Neural cell (in vitro differentiated cells): ENCODE results near the gene LDB2. TPM values are rescaled to one million over a fixed set of nuclear protein-coding genes. Genes with fewer than 3 reads are reported as not detected.

Experiments
- H2AFZ ChIP-seq: fragments of 200-600, 300-800 bp; sonication (generic), shearing (Covaris generic); 2 replicates; pipeline ENCODE4 v1.6.0; 2014; ENCODE audit warnings: low read depth, mild to moderate bottlenecking, antibody characterized with exemption, low read length, moderate library complexity
- H3F3A ChIP-seq: fragments of 200-600 bp; shearing (Covaris generic); 2 replicates; pipeline ENCODE4 v1.6.1; 2016; ENCODE audit warnings: mild to moderate bottlenecking, moderate library complexity, mixed read lengths, antibody characterized with exemption, low read length; ENCODE audit not compliant: insufficient read depth, poor library complexity, severe bottlenecking
- H3K27ac ChIP-seq: fragments of 200-600, 300-800 bp; sonication (generic), shearing (Covaris generic); 2 replicates; pipeline ENCODE4 v1.5.1; 2014; ENCODE audit warnings: mild to moderate bottlenecking, low read length, moderate library complexity
- H3K27me3 ChIP-seq: fragments of 300-800, 200-600 bp; sonication (generic), shearing (Covaris generic); 2 replicates; pipeline ENCODE4 v1.6.0; 2014; ENCODE audit warnings: mild to moderate bottlenecking, low read depth, low read length, moderate library complexity; ENCODE audit not compliant: insufficient read depth
- H3K36me3 ChIP-seq: fragments of 300-800, 200-600 bp; sonication (generic), shearing (Covaris generic); 2 replicates; pipeline ENCODE4 v1.5.1; 2014; ENCODE audit warnings: mild to moderate bottlenecking, antibody characterized with exemption, low read length, moderate library complexity; ENCODE audit not compliant: insufficient read depth
- H3K4me2 ChIP-seq: fragments of 300-800, 200-600 bp; sonication (generic), shearing (Covaris generic); 2 replicates; pipeline ENCODE4 v1.6.0; 2014; ENCODE audit warnings: mild to moderate bottlenecking, low read length
- H3K4me3 ChIP-seq: fragments of 300-800, 200-600 bp; sonication (generic), shearing (Covaris generic); 2 replicates; pipeline ENCODE4 v1.5.1; 2014; ENCODE audit warnings: mild to moderate bottlenecking, low read length, moderate library complexity
- H3K79me2 ChIP-seq: fragments of 200-600 bp; shearing (Covaris generic); replicated peaks from 2 replicates; pipeline ENCODE4 v1.6.0; 2014; ENCODE audit warnings: mild to moderate bottlenecking, low read length, moderate library complexity; ENCODE audit not compliant: insufficient read depth
- H3K9ac ChIP-seq: fragments of 300-800, 200-600 bp; sonication (generic), shearing (Covaris generic); 2 replicates; pipeline ENCODE4 v1.6.1; 2016; ENCODE audit warnings: mild to moderate bottlenecking, low read length, mixed read lengths
- H3K9me2 ChIP-seq: fragments of 200-600 bp; shearing (Covaris generic); 2 replicates; pipeline ENCODE4 v1.6.1; 2016; ENCODE audit warnings: mild to moderate bottlenecking, low read length, mixed read lengths; ENCODE audit not compliant: insufficient read depth
- H3K9me3 ChIP-seq: fragments of 200-600, 300-800 bp; sonication (generic), shearing (Covaris generic); 2 replicates; pipeline ENCODE4 v1.6.1; 2016; ENCODE audit warnings: mild to moderate bottlenecking, mixed run types, low read length, moderate library complexity, mixed read lengths
- H4K20me1 ChIP-seq: fragments of 200-600 bp; shearing (Covaris generic); 2 replicates; pipeline ENCODE4 v1.6.1; 2016; ENCODE audit warnings: mild to moderate bottlenecking, mixed run types; ENCODE audit not compliant: insufficient read depth
- CTCF ChIP-seq: fragments of 450-650 bp; IDR thresholded peaks from 2 replicates; pipeline ENCODE4 v1.5.1; 2014; ENCODE audit warnings: antibody characterized with exemption, mild to moderate bottlenecking, moderate library complexity; ENCODE audit not compliant: poor library complexity, severe bottlenecking
- EP300 ChIP-seq: fragments of 450-650 bp; conservative IDR thresholded peaks from 2 replicates; pipeline ENCODE4 v1.6.1; 2014; ENCODE audit warnings: antibody characterized with exemption, mild to moderate bottlenecking, moderate library complexity; ENCODE audit not compliant: poor library complexity, severe bottlenecking
- EZH2 ChIP-seq: fragments of 200-600, 300-800 bp; shearing (Covaris generic), sonication (generic); IDR thresholded peaks from 2 replicates; pipeline ENCODE4 v1.6.1; 2014; ENCODE audit warnings: antibody characterized with exemption, low read length, borderline replicate concordance, mild to moderate bottlenecking; ENCODE audit not compliant: insufficient read depth, poor library complexity, severe bottlenecking
- MXI1 ChIP-seq: fragments of 450-650 bp; conservative IDR thresholded peaks from 2 replicates; pipeline ENCODE4 v1.6.1; 2014; ENCODE audit warnings: antibody characterized with exemption, mild to moderate bottlenecking; ENCODE audit not compliant: poor library complexity, severe bottlenecking
- POLR2AphosphoS5 ChIP-seq: IDR thresholded peaks from 2 replicates; pipeline ENCODE4 v1.6.1; 2012
- RAD21 ChIP-seq: fragments of 450-650 bp; conservative IDR thresholded peaks from 2 replicates; pipeline ENCODE4 v1.6.1; 2014; ENCODE audit warnings: antibody characterized with exemption, mild to moderate bottlenecking, moderate library complexity
- SMC3 ChIP-seq: fragments of 450-650 bp; conservative IDR thresholded peaks from 2 replicates; pipeline ENCODE4 v1.6.1; 2014; ENCODE audit warnings: antibody characterized with exemption, mild to moderate bottlenecking, moderate library complexity; ENCODE audit not compliant: poor library complexity
- TAF1 ChIP-seq: IDR thresholded peaks from 2 replicates; pipeline ENCODE4 v1.6.1; 2012; ENCODE audit warnings: low read depth
- polyA plus RNA-seq: library from polyadenylated mRNA; depleted of rRNA; stranded (reverse); fragments of >200 nt; gene quantifications from 2 replicates; pipeline ENCODE4 v1.2.3, GENCODE V29; 2014
- TF ChIP-seq, protein P1 (sequence below): IDR thresholded peaks from 2 replicates; pipeline ENCODE4 v1.6.1; 2012; ENCODE audit warnings: borderline replicate concordance

LDB2 gene
- polyA plus RNA-seq, 1 donor from 2014 or later, result 58.9 TPM

GRCh38 chr4:16503421-16504100 lies 394.9 kb downstream of the LDB2 start:
- Histone ChIP-seq H3K9me2 (no peaks in the 10 kb centered on the region), H3K9me3 (no peaks in the 10 kb centered on the region), H3K4me3 (no peak overlapping the region), H3K27ac (no peak overlapping the region), H3F3A (no peaks in the 10 kb centered on the region), H3K9ac (no peak overlapping the region), H3K79me2 (no peaks in the 10 kb centered on the region), H4K20me1 (no peaks in the 10 kb centered on the region), H3K36me3 (no peaks in the 10 kb centered on the region), H3K4me2 (no peak overlapping the region), H2AFZ (no peak overlapping the region), H3K27me3 (no peaks in the 10 kb centered on the region)
- no peak for TF ChIP-seq MXI1
- TF ChIP-seq RAD21, result no peak
- TF ChIP-seq, protein P1, sequence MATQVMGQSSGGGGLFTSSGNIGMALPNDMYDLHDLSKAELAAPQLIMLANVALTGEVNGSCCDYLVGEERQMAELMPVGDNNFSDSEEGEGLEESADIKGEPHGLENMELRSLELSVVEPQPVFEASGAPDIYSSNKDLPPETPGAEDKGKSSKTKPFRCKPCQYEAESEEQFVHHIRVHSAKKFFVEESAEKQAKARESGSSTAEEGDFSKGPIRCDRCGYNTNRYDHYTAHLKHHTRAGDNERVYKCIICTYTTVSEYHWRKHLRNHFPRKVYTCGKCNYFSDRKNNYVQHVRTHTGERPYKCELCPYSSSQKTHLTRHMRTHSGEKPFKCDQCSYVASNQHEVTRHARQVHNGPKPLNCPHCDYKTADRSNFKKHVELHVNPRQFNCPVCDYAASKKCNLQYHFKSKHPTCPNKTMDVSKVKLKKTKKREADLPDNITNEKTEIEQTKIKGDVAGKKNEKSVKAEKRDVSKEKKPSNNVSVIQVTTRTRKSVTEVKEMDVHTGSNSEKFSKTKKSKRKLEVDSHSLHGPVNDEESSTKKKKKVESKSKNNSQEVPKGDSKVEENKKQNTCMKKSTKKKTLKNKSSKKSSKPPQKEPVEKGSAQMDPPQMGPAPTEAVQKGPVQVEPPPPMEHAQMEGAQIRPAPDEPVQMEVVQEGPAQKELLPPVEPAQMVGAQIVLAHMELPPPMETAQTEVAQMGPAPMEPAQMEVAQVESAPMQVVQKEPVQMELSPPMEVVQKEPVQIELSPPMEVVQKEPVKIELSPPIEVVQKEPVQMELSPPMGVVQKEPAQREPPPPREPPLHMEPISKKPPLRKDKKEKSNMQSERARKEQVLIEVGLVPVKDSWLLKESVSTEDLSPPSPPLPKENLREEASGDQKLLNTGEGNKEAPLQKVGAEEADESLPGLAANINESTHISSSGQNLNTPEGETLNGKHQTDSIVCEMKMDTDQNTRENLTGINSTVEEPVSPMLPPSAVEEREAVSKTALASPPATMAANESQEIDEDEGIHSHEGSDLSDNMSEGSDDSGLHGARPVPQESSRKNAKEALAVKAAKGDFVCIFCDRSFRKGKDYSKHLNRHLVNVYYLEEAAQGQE, result no peak
- no peak for TF ChIP-seq CTCF
- no peak for TF ChIP-seq TAF1
- TF ChIP-seq EZH2, result no peak
- TF ChIP-seq EP300, result no peak
- TF ChIP-seq POLR2AphosphoS5, result no peak
- no peak for TF ChIP-seq SMC3

- TF ChIP-seq EZH2, result no peak
- no peak for TF ChIP-seq SMC3
- TF ChIP-seq, protein P1, result no peak
- no peak for TF ChIP-seq CTCF
- no peak for TF ChIP-seq MXI1
- TF ChIP-seq RAD21, result no peak
- TF ChIP-seq EP300, result no peak
- no peak for TF ChIP-seq POLR2AphosphoS5
- no peak for TF ChIP-seq TAF1
- no peaks in the 10 kb centered on the region for H3K9me2 ChIP-seq
- H3F3A ChIP-seq, result no peaks in the 10 kb centered on the region
- no peak overlapping the region for H3K4me2 ChIP-seq
- H3K9ac ChIP-seq, result no peak overlapping the region
- H3K36me3 ChIP-seq, result no peaks in the 10 kb centered on the region
- H3K27ac ChIP-seq, result no peak overlapping the region
- no peak overlapping the region for H3K4me3 ChIP-seq
- H3K9me3 ChIP-seq, result no peaks in the 10 kb centered on the region
- no peak overlapping the region for H2AFZ ChIP-seq
- H3K79me2 ChIP-seq, result no peaks in the 10 kb centered on the region
- no peaks in the 10 kb centered on the region for H4K20me1 ChIP-seq
- H3K27me3 ChIP-seq, result no peaks in the 10 kb centered on the region
These were observed 399.5 kb downstream of the LDB2 start for GRCh38 chr4:16498978-16499377.
